H1 (cell line): ENCODE results near the gene C17orf100. TPM values are rescaled to one million over a fixed set of nuclear protein-coding genes. Genes with fewer than 3 reads are reported as not detected.

Experiments used
- BRCA1 ChIP-seq: IDR thresholded peaks from 2 replicates; pipeline ENCODE4 v1.6.1; 2012; ENCODE audit warnings: low read depth, low read length, improper control_type of control experiment
- CREB1 ChIP-seq: IDR thresholded peaks from 2 replicates; pipeline ENCODE4 v1.6.1; 2012; ENCODE audit warnings: inconsistent platforms
- E2F6 ChIP-seq: IDR thresholded peaks from 2 replicates; pipeline ENCODE4 v1.6.1; 2012; ENCODE audit warnings: inconsistent platforms
- EZH2 ChIP-seq: fragments of 200-600 bp; sonication (generic); IDR thresholded peaks from 2 replicates; pipeline ENCODE4 v1.7.1; 2012; ENCODE audit warnings: low read depth, mild to moderate bottlenecking, moderate library complexity, low read length, inconsistent platforms; ENCODE audit not compliant: severe bottlenecking
- FOSL1 ChIP-seq: IDR thresholded peaks from 2 replicates; pipeline ENCODE4 v1.6.1; 2011; ENCODE audit warnings: mild to moderate bottlenecking, low read depth, low read length, moderate library complexity; ENCODE audit not compliant: insufficient read depth
- GTF2F1 ChIP-seq: IDR thresholded peaks from 2 replicates; pipeline ENCODE4 v1.6.1; 2012; ENCODE audit warnings: low read depth, low read length, improper control_type of control experiment, borderline replicate concordance
- HDAC6 ChIP-seq: IDR thresholded peaks from one replicate; pipeline ENCODE4 v1.7.1; 2012; ENCODE audit warnings: low read depth, mild to moderate bottlenecking, inconsistent platforms, low read length, moderate library complexity
- KDM4A ChIP-seq: IDR thresholded peaks from one replicate; pipeline ENCODE4 v1.7.1; 2012; ENCODE audit warnings: low read depth, mild to moderate bottlenecking, moderate library complexity, low read length, inconsistent platforms; ENCODE audit not compliant: severe bottlenecking
- KDM5A ChIP-seq: fragments of 200-600 bp; IDR thresholded peaks from 2 replicates; pipeline ENCODE4 v1.7.1; 2012; ENCODE audit warnings: mild to moderate bottlenecking, low read length, inconsistent platforms, mixed read lengths
- PHF8 ChIP-seq: fragments of 200-600 bp; sonication (generic); conservative IDR thresholded peaks from 2 replicates; pipeline ENCODE4 v1.7.1; 2012; ENCODE audit warnings: low read depth, mild to moderate bottlenecking, inconsistent platforms, low read length, moderate library complexity
- POLR2A ChIP-seq, 2 experiments: IDR thresholded peaks; 1 replicate in 1 of 2; 2 replicates in 1 of 2; pipeline ENCODE4 v1.6.1; 2011; ENCODE audit warnings: low read depth in 2 of 2, low read length in 2 of 2, mild to moderate bottlenecking in 2 of 2; ENCODE audit errors: control extremely low read depth in 1 of 2
- POLR2AphosphoS5 ChIP-seq: IDR thresholded peaks from 2 replicates; pipeline ENCODE4 v1.6.1; 2011; ENCODE audit warnings: low read depth, low read length
- RFX5 ChIP-seq: IDR thresholded peaks from 2 replicates; pipeline ENCODE4 v1.6.1; 2011; ENCODE audit warnings: low read depth, low read length, improper control_type of control experiment, borderline replicate concordance
- SIN3A ChIP-seq, 2 experiments: IDR thresholded peaks in 1 of 2; conservative IDR thresholded peaks in 1 of 2; 2 replicates each; pipeline ENCODE4 v1.6.1; 2011 to 2012; ENCODE audit warnings: low read length in 2 of 2, improper control_type of control experiment in 1 of 2, low read depth in 1 of 2, mild to moderate bottlenecking in 1 of 2
- SIRT6 ChIP-seq: IDR thresholded peaks from one replicate; pipeline ENCODE4 v1.7.1; 2012; ENCODE audit warnings: low read length, inconsistent platforms
- SP1 ChIP-seq: IDR thresholded peaks from 2 replicates; pipeline ENCODE4 v1.6.1; 2011; ENCODE audit warnings: low read depth, low read length
- SP4 ChIP-seq: IDR thresholded peaks from 2 replicates; pipeline ENCODE4 v1.6.1; 2012; ENCODE audit warnings: low read length, inconsistent platforms
- polyA plus RNA-seq, 7 experiments: library from polyadenylated mRNA; depleted of rRNA in 3 of 7; stranded (reverse) in 5 of 7; unstranded in 2 of 7; fragments of >200 nt in 5 of 7; fragments of 200-250 nt in 2 of 7; gene quantifications; 1 replicate in 5 of 7; 2 replicates in 1 of 7; 4 replicates in 1 of 7; pipeline versions ENCODE4 v1.2.1 to v1.2.3, GENCODE V29; 2011 to 2013; ENCODE audit warnings: missing spikeins in 2 of 7, mixed read lengths in 2 of 7
- total RNA-seq: library from RNA; stranded (reverse); fragmentation: NEBNext Ultra II Directional; extraction: Animal tissue kit (Norgen Biotek cat#: 25700); gene quantifications from 2 replicates; pipeline ENCODE4 v1.2.1, GENCODE V29; 2021
- TF ChIP-seq, protein P1 (sequence below), 3 experiments: IDR thresholded peaks; 1 replicate in 2 of 3; 2 replicates in 1 of 3; pipeline versions ENCODE4 v1.5.1 to v1.6.1; 2011; ENCODE audit warnings: low read length in 3 of 3, mild to moderate bottlenecking in 3 of 3, inconsistent platforms in 2 of 3, low read depth in 1 of 3, moderate library complexity in 1 of 3; ENCODE audit not compliant: insufficient read depth in 1 of 3; ENCODE audit errors: control extremely low read depth in 1 of 3

Gene C17orf100
- total and polyA plus RNA-seq, 2 of the 8 experiments (the other 6 are each of a cell fraction or from before 2014, with no cell fraction given), result 2.1 to 2.8 TPM

GRCh38 chr17:6651354-6651918 is at the start of gene C17orf100, which contains the start of gene MED31 (continued):
- no peak for TF ChIP-seq GTF2F1
- TF ChIP-seq, protein P1, sequence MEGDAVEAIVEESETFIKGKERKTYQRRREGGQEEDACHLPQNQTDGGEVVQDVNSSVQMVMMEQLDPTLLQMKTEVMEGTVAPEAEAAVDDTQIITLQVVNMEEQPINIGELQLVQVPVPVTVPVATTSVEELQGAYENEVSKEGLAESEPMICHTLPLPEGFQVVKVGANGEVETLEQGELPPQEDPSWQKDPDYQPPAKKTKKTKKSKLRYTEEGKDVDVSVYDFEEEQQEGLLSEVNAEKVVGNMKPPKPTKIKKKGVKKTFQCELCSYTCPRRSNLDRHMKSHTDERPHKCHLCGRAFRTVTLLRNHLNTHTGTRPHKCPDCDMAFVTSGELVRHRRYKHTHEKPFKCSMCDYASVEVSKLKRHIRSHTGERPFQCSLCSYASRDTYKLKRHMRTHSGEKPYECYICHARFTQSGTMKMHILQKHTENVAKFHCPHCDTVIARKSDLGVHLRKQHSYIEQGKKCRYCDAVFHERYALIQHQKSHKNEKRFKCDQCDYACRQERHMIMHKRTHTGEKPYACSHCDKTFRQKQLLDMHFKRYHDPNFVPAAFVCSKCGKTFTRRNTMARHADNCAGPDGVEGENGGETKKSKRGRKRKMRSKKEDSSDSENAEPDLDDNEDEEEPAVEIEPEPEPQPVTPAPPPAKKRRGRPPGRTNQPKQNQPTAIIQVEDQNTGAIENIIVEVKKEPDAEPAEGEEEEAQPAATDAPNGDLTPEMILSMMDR (IDR thresholded peaks at IDR 0.05; ENCODE audit: control extremely low read depth in 1 of 3, insufficient read depth in 1 of 3, low read depth in 1 of 3, low read length in 3 of 3), result no peak
- peak; percentile 71; the same call in 1 of the 2 replicates for TF ChIP-seq SP4
- TF ChIP-seq PHF8, result 0 out of 2 replicates have a peak, but pooled peaks have one; percentile 25
- no peak for TF ChIP-seq BRCA1
- TF ChIP-seq E2F6, result no peak; the same call in 1 of the 2 replicates
- no peak for TF ChIP-seq FOSL1
- no peak for TF ChIP-seq EZH2
- peak; percentile 20; the same call in 1 of the 2 replicates for TF ChIP-seq SP1
- TF ChIP-seq KDM5A, result peak; percentile 28; the same call in 1 of the 2 replicates
- peak; percentile 91 for TF ChIP-seq KDM4A
- TF ChIP-seq SIN3A (conservative IDR thresholded peaks at IDR 0.05 in 1 of 2, IDR thresholded peaks at IDR 0.05 in 1 of 2; ENCODE audit: low read depth in 1 of 2, low read length in 2 of 2), result peak; percentile 67 to 94; a peak in 3 of 4 replicates
- no peak for TF ChIP-seq CREB1
- 0 out of 3 replicates have a peak, but pooled peaks of 1 of the 2 experiments have one; percentile 23 for TF ChIP-seq POLR2A (IDR thresholded peaks at IDR 0.05; ENCODE audit: control extremely low read depth in 1 of 2, low read depth in 2 of 2, low read length in 2 of 2)
- TF ChIP-seq HDAC6, result no peak
- TF ChIP-seq RFX5, result no peak
- 0 out of 2 replicates have a peak, but pooled peaks have one; percentile 18 for TF ChIP-seq POLR2AphosphoS5
- TF ChIP-seq SIRT6, result no peak
